Endometrial microvascular endothelial cells (primary cell): ENCODE measurements around the gene BPTF. TPM values are rescaled to one million over a fixed set of nuclear protein-coding genes. Genes with fewer than 3 reads are reported as not detected.
"Not testable (repeated sequence)": the region's sequence is repeated elsewhere in the genome, so short reads cannot be mapped to it uniquely, and the experiment has no call there.

ENCODE experiments used
- in situ Hi-C: cut with HindIII; loops from 2 replicates; pipeline ENCODE4 v1.10.0; 2017; ENCODE audit warnings: low sequenced_read_pairs, low pct_unique_long_range_greater_than_20kb; ENCODE audit errors: inconsistent ontology term
- total RNA-seq: library from RNA; depleted of rRNA; stranded (reverse); fragments of >200 nt; gene quantifications from one replicate; pipeline ENCODE4 v1.2.3, GENCODE V29; 2015; ENCODE audit errors: inconsistent ontology term

BPTF gene, protein sequence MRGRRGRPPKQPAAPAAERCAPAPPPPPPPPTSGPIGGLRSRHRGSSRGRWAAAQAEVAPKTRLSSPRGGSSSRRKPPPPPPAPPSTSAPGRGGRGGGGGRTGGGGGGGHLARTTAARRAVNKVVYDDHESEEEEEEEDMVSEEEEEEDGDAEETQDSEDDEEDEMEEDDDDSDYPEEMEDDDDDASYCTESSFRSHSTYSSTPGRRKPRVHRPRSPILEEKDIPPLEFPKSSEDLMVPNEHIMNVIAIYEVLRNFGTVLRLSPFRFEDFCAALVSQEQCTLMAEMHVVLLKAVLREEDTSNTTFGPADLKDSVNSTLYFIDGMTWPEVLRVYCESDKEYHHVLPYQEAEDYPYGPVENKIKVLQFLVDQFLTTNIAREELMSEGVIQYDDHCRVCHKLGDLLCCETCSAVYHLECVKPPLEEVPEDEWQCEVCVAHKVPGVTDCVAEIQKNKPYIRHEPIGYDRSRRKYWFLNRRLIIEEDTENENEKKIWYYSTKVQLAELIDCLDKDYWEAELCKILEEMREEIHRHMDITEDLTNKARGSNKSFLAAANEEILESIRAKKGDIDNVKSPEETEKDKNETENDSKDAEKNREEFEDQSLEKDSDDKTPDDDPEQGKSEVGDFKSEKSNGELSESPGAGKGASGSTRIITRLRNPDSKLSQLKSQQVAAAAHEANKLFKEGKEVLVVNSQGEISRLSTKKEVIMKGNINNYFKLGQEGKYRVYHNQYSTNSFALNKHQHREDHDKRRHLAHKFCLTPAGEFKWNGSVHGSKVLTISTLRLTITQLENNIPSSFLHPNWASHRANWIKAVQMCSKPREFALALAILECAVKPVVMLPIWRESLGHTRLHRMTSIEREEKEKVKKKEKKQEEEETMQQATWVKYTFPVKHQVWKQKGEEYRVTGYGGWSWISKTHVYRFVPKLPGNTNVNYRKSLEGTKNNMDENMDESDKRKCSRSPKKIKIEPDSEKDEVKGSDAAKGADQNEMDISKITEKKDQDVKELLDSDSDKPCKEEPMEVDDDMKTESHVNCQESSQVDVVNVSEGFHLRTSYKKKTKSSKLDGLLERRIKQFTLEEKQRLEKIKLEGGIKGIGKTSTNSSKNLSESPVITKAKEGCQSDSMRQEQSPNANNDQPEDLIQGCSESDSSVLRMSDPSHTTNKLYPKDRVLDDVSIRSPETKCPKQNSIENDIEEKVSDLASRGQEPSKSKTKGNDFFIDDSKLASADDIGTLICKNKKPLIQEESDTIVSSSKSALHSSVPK (N-terminal part only)
- 24.3 TPM for total RNA-seq

- in situ Hi-C loops = no loop called here
These were observed at the start of gene BPTF for GRCh38 chr17:67824735-67825626. Gene BPTF (plus strand): TSS chr17:67825503. CDS start chr17:67825725, 222 bp downstream.

DNA sequence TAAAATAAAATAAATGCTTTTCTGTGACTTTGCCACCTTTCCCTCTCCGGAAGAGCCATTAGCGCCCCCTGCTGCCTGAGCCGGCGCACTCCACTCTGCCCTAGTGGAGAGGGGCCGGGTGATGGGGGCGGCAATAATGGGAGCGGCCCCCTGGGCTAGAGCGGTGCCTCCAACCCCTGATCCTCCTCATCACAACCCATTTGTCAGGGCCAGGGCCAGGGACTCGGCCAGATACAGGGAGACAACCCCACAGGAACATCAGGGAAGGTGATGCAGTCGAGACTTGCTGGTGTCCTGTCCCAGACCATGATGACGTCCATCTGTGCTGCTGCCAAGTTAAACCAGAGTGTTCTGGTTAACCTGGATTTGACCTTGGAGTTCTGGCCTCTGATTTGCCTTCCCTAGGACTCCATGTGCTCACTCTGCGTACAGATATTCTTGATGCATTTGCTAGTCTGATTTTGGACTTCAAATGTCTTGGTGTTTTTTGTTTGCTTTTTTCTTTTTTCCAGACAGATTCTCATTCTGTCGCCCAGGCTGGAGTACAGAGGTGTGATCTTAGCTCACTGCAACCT is 46.1 kb upstream of the BPTF start:
- in situ Hi-C loops = no loop called here

DNA sequence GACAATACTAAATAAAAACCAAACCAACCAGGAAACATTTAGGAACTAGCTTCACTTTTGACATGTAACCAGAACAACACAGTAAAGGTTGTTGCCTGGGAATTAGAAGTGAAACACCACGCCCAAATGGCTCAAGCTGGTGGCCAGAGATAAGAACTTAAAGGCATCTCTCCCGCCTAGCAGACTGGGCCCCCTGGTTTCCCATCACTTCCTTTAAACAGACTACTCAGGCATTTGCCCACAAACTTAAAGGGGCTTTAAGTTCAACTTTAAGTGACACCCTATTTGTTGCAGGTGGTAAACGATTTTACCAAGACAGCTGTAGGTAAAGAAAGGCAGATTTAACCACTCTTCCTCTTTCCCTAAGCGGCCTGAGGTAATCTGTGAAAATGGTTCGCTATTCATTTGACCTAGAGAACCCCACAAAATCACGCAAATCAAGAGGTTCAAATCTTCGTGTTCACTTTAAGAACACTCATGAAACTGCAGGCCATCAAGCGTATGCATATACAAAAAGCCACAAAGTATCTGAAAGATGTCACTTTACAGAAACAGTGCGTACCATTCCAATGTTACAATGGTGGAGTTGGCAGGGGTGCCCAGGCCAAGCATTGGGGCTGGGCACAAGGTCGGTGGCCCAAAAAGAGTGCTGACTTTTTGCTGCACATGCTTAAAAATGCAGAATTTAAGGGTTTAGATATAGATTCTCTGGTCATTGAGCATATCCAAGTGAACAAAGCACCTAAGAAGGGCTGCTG is 40.8 kb upstream of the BPTF start:
- in situ Hi-C loops = no loop called here

DNA sequence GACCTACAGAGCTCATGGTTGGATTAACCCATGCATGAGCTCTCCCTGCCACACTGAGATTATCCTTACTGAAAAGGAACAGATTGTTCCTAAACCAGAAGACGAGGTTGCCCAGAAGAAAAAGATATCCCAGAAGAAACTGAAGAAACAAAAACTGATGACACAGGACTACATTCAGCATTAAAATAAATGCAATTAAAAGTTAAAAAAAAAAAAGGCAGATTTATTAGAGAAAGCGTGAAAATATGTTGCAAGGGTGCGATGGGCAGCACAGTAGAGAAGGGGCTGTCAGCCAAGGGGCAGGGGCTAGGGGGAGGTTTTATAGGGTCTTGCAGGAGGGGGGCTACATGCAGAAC is 40.2 kb upstream of the BPTF start:
- in situ Hi-C loops = no loop called here

DNA sequence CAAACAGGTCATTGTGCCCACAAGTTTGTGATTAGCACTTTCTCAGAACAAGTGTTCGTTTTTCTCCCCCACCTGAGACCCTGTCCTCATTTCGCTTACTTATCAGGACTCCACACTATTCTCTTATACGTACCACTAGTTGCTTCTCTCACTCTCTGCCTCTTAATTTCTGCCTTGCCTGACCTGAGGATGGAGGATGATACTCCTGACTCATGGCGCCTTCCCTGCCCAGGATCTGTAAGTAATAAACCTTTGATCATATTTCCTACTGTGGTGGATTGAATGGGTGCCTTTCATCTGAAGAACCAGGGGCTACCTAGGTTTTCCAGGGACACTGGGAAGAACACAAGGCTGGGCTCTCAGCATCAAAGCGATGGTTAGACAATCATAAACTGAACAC is 39.8 kb upstream of the BPTF start:
- in situ Hi-C loops = no loop called here

- in situ Hi-C loops = no loop called here
These were observed 24.8 kb upstream of the BPTF start for GRCh38 chr17:67800495-67800928.

DNA sequence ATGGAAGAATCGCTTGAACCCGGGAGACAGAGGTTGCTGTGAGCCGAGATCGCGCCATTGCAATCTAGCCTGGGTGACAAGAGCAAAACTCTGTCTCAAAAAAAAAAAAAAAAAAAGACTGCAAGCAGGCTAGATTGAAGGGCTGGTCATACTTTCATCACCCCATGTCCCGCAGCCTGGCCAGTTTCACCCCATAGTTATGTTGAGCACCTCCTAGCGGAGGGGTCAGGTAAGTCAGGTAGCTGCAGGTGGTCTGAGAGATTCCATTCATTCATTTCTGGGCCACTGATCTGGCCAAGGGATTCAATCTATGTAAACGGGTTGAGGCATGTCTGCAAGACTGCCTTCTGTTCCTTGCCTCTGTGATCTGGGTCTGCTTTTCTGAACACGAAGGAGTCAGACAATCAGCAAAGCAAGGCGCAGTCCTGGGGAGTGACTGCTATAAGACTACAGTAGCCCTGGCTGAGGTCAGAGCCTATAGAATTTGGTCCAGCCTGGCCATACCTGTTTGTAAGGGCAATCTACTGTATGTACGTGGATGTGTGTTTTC is 23.6 kb upstream of the BPTF start:
- in situ Hi-C loops = no loop called here

DNA sequence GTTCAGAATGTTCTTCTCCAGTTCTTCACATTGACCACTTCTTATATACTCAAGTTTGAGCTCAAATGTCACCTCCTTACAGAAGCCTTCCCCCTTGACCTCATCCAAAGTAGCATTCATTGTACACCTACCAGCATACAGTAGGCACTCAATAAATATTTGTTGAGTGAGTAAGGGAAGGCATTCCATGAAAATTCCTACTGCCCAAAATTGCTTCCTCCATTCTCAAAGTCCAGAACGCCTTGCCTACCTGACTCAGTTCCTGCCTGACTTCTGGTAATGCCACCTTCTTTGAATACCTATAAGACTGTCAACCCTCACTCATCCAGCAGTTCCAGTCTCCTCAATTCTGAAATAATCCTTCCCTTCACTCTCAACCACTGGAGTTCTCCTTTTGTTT is 14.8 kb upstream of the BPTF start:
- in situ Hi-C loops = no loop called here

DNA sequence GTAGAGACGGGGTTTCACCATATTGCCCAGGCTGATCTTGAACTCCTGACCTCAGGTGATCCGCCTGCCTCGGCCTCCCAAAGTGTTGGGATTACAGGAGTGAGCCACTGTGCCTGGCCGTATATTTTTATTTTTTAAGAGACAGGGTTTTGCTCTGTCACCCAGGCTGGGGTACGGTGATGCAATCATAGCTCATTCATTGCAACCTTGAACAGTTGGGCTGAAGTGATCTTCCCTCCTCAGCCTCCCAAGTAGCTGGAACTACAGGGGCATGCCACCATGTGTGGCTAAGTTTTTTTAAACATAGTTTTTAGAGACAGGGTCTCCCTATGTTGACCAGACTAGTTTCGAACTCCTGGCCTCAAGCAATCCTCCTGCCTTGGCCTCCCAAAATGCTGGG is 12.9 kb upstream of the BPTF start:
- in situ Hi-C loops = not testable (repeated sequence)

GRCh38 chr17:67813803-67814180 is 11.5 kb upstream of the BPTF start:
- in situ Hi-C loops = no loop called here

DNA sequence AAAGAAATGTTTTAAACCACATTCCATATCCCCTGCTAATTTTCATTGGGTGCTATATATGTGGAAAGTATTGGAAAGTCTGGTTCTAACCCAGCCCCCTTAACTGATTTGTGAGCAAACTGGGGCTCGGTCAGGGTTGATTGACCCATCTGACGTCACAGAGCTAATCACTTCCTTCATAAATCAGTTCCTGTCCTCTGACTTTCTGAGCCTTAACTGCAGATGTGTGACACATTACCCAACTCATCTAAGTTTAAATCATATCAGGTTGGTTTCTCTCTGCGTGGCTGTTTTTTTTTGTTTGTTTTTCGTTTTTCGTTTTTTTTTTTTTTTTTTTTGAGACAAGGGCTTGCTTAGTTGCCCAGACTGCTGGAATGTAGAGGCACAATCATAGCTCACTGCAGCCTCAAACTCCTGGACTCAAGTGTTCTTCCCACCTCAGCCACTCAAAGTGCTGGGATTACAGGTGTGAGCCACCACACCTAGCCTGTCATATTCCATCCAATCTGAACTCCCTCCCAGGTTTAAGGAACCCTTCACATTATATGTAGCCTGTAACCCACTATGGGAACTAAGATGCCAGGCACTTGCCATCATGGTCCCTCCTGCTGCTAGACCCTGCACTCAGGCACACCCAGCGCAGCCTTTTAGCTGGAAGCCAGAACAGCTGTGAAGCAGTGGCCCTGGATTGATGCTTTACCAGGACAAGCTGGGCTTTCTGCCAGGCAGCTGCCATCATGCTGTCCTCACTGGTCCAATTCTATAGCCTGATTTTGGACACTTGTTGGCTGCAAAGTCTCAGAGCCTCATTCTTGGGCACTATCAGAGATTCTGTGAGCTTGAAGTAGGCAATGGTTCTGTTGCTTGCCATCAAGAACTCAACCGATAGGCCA is 6.9 kb upstream of the BPTF start:
- in situ Hi-C loops = no loop called here

DNA sequence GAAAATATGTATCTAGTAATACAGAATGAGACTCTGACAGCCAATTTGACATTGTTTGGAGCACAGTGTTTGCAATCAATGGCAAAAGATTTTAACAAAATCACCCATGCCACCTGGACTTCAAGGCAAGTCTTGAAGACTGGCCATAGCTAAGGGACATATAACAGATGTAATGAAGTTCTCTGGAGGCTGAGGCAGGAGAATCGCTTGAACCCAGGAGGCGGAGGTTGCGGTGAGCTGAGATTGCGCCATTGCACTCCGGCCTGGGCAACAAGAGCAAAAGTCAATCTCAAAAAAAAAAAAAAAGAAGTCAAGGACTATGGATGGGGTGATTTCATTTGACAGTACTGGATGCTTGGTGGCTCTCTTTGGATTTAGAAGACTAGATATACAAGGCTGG is 5.6 kb upstream of the BPTF start:
- in situ Hi-C loops = no loop called here

DNA sequence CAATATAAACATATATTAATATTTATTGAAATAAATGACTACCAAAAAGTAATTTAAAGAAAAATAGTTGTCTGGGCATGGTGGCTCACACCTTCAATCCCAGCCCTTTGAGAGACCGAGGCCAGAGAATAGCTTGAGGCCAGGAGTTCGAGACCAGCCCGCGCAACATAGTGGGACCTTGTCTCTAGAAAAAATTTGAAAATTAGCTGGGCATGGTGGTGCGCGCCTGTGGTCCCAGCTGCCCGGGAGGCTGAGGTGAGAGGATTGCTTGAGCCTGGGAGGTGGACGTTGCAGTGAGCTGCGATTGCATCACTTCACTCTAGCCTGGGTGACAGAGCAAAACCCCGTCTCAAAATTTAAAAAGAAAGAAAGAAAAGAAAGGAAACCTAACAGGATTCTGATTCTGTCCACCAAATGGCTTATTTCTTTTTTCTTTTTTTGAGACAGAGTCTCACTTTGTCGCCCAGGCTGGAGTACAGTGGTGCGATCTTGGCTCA is 3.4 kb upstream of the BPTF start:
- in situ Hi-C loops = no loop called here

GRCh38 chr17:67825627-67826601 is 611 bp downstream of the BPTF start:
- in situ Hi-C loops = not testable (repeated sequence)

GRCh38 chr17:67829331-67829730 is 4.0 kb downstream of the BPTF start:
- in situ Hi-C loops = no loop called here
